CD8-positive, alpha-beta memory T cell (primary cell): ENCODE results near the gene GPATCH2L. TPM values are rescaled to one million over a fixed set of nuclear protein-coding genes. Genes with fewer than 3 reads are reported as not detected.

Experiments
- CTCF ChIA-PET: fragments of 350-600 bp; sonication (Branson Sonifier 250); formaldehyde crosslinking; loops from one replicate; lab custom pipeline; 2021; ENCODE audit warnings: antibody characterized with exemption; lab: Charles Lee
- POLR2A ChIA-PET: fragments of 350-600 bp; sonication (Branson Sonifier 250); formaldehyde crosslinking; loops from one replicate; lab custom pipeline; 2021; ENCODE audit warnings: antibody characterized with exemption; lab: Charles Lee
- DNase-seq, 5 donors: peaks; one replicate each; pipeline versions ENCODE4 v3.0.0 to v3.0.0-alpha.2; 2020 to 2022; ENCODE audit warnings: mixed read lengths in 1 of 5
- H3K27ac ChIP-seq: one replicate; pipeline ENCODE4 v1.7.0; 2013; ENCODE audit warnings: low read depth, mild to moderate bottlenecking, low read length, moderate library complexity
- H3K27me3 ChIP-seq: 2 replicates; pipeline ENCODE4 v1.7.0; 2013; ENCODE audit warnings: low read length, mild to moderate bottlenecking; ENCODE audit not compliant: insufficient read depth, poor library complexity, severe bottlenecking
- H3K36me3 ChIP-seq: 2 replicates; pipeline ENCODE4 v1.7.0; 2013; ENCODE audit warnings: mild to moderate bottlenecking, low read length, moderate library complexity; ENCODE audit not compliant: insufficient read depth
- H3K4me1 ChIP-seq: 2 replicates; pipeline ENCODE4 v1.7.0; 2013; ENCODE audit warnings: mild to moderate bottlenecking, low read length, moderate library complexity; ENCODE audit not compliant: insufficient read depth
- H3K4me3 ChIP-seq: 2 replicates; pipeline ENCODE4 v1.7.0; 2013; ENCODE audit warnings: mild to moderate bottlenecking, low read length
- H3K9me3 ChIP-seq: 2 replicates; pipeline ENCODE4 v1.7.0; 2013; ENCODE audit warnings: mild to moderate bottlenecking, low read length
- H3K27ac Mint-ChIP-seq, 8 donors: one replicate each; pipeline ENCODE4 v1.8.0; 2020 to 2021; ENCODE audit warnings: mixed read lengths in 8 of 8, mild to moderate bottlenecking in 6 of 8, inconsistent platforms in 3 of 8, moderate library complexity in 3 of 8
- H3K27me3 Mint-ChIP-seq, 2 donors: one replicate each; pipeline ENCODE4 v1.8.0; 2020 to 2021; ENCODE audit warnings: mixed read lengths in 2 of 2, mild to moderate bottlenecking in 1 of 2, moderate library complexity in 1 of 2
- H3K36me3 Mint-ChIP-seq, 3 donors: one replicate each; pipeline ENCODE4 v1.8.0; 2020 to 2021; ENCODE audit warnings: mixed read lengths in 3 of 3, inconsistent platforms in 1 of 3, mild to moderate bottlenecking in 1 of 3
- H3K4me1 Mint-ChIP-seq, 3 donors: one replicate each; pipeline ENCODE4 v1.8.0; 2020 to 2021; ENCODE audit warnings: mixed read lengths in 3 of 3, inconsistent platforms in 1 of 3, mild to moderate bottlenecking in 1 of 3
- H3K4me3 Mint-ChIP-seq, 7 donors: one replicate each; pipeline ENCODE4 v1.8.0; 2020 to 2021; ENCODE audit warnings: mixed read lengths in 7 of 7, mild to moderate bottlenecking in 6 of 7, moderate library complexity in 4 of 7, inconsistent platforms in 2 of 7
- H3K9me3 Mint-ChIP-seq, 5 donors: one replicate each; pipeline ENCODE4 v1.8.0; 2020 to 2022; ENCODE audit warnings: mixed read lengths in 5 of 5, mild to moderate bottlenecking in 3 of 5, moderate library complexity in 2 of 5, inconsistent platforms in 1 of 5
- polyA plus RNA-seq: library from polyadenylated mRNA; unstranded; fragments of 300-500 nt; fragmentation: Illumina TruSeq; gene quantifications from one replicate; pipeline ENCODE4 v1.2.3, GENCODE V29; 2021
- total RNA-seq, 2 experiments: library from RNA; stranded (reverse); gene quantifications; one replicate each; pipeline ENCODE4 v1.2.3, GENCODE V29; 2021

The GPATCH2L gene
- total and polyA plus RNA-seq, 3 experiments from 2014 or later, result 8.3 to 41.9 (median 36.0) TPM

- H3K36me3 Mint-ChIP-seq, result no peaks in the 10 kb centered on the region
- peaks cover 1 to 35% of the 10 kb centered on the region in 2 donors for H3K27me3 Mint-ChIP-seq
- POLR2A ChIA-PET, result no interaction called here
- CTCF ChIA-PET, result no interaction called here
- no peak overlapping the region for H3K4me3 ChIP-seq
- no peaks in the 10 kb centered on the region for H3K36me3 ChIP-seq
- no peaks in the 10 kb centered on the region for H3K27me3 ChIP-seq
- H3K4me1 Mint-ChIP-seq, result no peaks in the 10 kb centered on the region
- no peak overlapping the region for H3K27ac ChIP-seq
- DNase-seq, result no peak
- H3K4me1 ChIP-seq, result no peaks in the 10 kb centered on the region
- no peaks in the 10 kb centered on the region for H3K9me3 ChIP-seq
- H3K4me3 Mint-ChIP-seq, result no peak overlapping the region
- H3K9me3 Mint-ChIP-seq, result no peaks in the 10 kb centered on the region
- peak overlapping the region in 1 of 8 donors; percentile 65 for H3K27ac Mint-ChIP-seq
Measured at GRCh38 chr14:76117789-76118484, 33.8 kb upstream of the GPATCH2L start.

- POLR2A ChIA-PET, result no interaction called here
- no peak overlapping the region for H3K4me3 ChIP-seq
- no peak overlapping the region for H3K27ac Mint-ChIP-seq
- no peaks in the 10 kb centered on the region for H3K4me1 ChIP-seq
- H3K36me3 ChIP-seq, result no peaks in the 10 kb centered on the region
- H3K4me3 Mint-ChIP-seq, result no peak overlapping the region
- peaks cover 1 to 33% of the 10 kb centered on the region in 2 donors for H3K27me3 Mint-ChIP-seq
- no peaks in the 10 kb centered on the region for H3K4me1 Mint-ChIP-seq
- DNase-seq, result no peak
- H3K9me3 Mint-ChIP-seq, result no peaks in the 10 kb centered on the region
- no peak overlapping the region for H3K27ac ChIP-seq
- CTCF ChIA-PET, result no interaction called here
- no peaks in the 10 kb centered on the region for H3K9me3 ChIP-seq
- H3K36me3 Mint-ChIP-seq, result no peaks in the 10 kb centered on the region
- no peaks in the 10 kb centered on the region for H3K27me3 ChIP-seq
Measured at GRCh38 chr14:76118594-76118993, 33.1 kb upstream of the GPATCH2L start.

GRCh38 chr14:76121089-76121748, 30.5 kb upstream of the GPATCH2L start:
- H3K4me3 ChIP-seq, result no peak overlapping the region
- no peak overlapping the region for H3K4me3 Mint-ChIP-seq
- H3K27ac Mint-ChIP-seq, result no peak overlapping the region
- peaks cover 5 to 27% of the 10 kb centered on the region in 2 donors for H3K27me3 Mint-ChIP-seq
- H3K9me3 Mint-ChIP-seq, result no peaks in the 10 kb centered on the region
- no peaks in the 10 kb centered on the region for H3K4me1 ChIP-seq
- no peaks in the 10 kb centered on the region for H3K36me3 ChIP-seq
- no peaks in the 10 kb centered on the region for H3K27me3 ChIP-seq
- no peak for DNase-seq
- ChIA-PET POLR2A (no interaction called here), CTCF (no interaction called here)
- H3K27ac ChIP-seq, result no peak overlapping the region
- H3K36me3 Mint-ChIP-seq, result no peaks in the 10 kb centered on the region
- H3K9me3 ChIP-seq, result no peaks in the 10 kb centered on the region
- H3K4me1 Mint-ChIP-seq, result no peaks in the 10 kb centered on the region

DNA sequence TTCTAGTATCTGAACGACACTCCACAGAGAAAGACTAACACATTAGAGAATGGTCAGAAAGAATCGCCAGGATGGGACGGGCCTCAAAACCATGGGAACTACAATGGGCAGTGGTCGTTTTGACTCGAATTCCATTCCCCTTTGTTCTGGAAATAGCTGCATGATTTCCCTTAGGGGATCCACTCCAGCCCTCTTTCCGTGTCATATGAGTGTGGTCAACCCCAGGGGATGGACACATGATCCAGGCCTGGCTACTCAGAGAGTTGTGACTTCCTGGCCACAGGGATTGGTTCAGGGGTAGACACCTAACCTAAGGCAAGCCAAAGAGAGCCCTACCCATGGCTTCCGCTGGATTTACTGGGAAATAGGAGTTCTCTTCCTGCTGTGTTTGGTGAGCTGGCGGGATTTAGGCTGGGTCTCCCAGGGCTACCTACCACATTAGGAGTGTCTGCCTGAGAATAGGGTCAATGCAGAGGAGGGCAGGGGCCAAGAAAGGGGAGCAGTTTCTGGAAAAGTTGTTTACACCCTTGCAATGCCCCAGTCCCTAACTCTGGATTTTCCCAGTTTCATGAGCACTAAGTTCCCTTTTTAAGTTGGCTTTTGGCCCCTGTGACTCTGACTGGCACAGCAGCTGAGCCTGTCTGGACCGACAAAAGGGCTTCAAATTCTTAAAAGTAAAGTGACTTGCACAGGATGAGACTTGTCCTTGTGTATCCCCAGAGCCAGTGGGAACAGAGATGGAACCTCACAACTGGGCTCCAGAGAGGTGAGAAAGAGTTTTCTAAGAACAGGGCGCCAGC, 28.1 kb upstream of the GPATCH2L start:
- Mint-ChIP-seq H3K9me3 (no peaks in the 10 kb centered on the region), H3K27me3 (peaks cover 16 to 38% of the 10 kb centered on the region in 2 donors), H3K27ac (no peak overlapping the region), H3K4me3 (no peak overlapping the region), H3K4me1 (no peaks in the 10 kb centered on the region), H3K36me3 (peaks cover 0 to 7% (median 2%) of the 10 kb centered on the region in 3 donors)
- Histone ChIP-seq H3K9me3 (no peaks in the 10 kb centered on the region), H3K36me3 (no peaks in the 10 kb centered on the region), H3K27me3 (no peaks in the 10 kb centered on the region), H3K27ac (no peak overlapping the region), H3K4me3 (no peak overlapping the region), H3K4me1 (no peaks in the 10 kb centered on the region)
- POLR2A ChIA-PET, result no interaction called here
- CTCF ChIA-PET, result no interaction called here
- no peak for DNase-seq

- DNase-seq, result no peak
- H3K9me3 Mint-ChIP-seq, result no peaks in the 10 kb centered on the region
- Histone ChIP-seq H3K36me3 (no peaks in the 10 kb centered on the region), H3K9me3 (no peaks in the 10 kb centered on the region), H3K27me3 (peaks cover 5% of the 10 kb centered on the region), H3K4me1 (no peaks in the 10 kb centered on the region), H3K4me3 (no peak overlapping the region), H3K27ac (no peak overlapping the region)
- H3K4me3 Mint-ChIP-seq, result no peak overlapping the region
- no peaks in the 10 kb centered on the region for H3K4me1 Mint-ChIP-seq
- H3K27me3 Mint-ChIP-seq, result peaks cover 21 to 50% of the 10 kb centered on the region in 2 donors
- CTCF ChIA-PET, result no interaction called here
- no peak overlapping the region for H3K27ac Mint-ChIP-seq
- POLR2A ChIA-PET, result no interaction called here
- peaks cover 0 to 7% (median 2%) of the 10 kb centered on the region in 3 donors for H3K36me3 Mint-ChIP-seq
Measured at GRCh38 chr14:76125511-76125910, 26.2 kb upstream of the GPATCH2L start.

- H3K4me1 ChIP-seq, result no peaks in the 10 kb centered on the region
- peaks cover 24 to 56% of the 10 kb centered on the region in 2 donors for H3K27me3 Mint-ChIP-seq
- no peak overlapping the region for H3K4me3 Mint-ChIP-seq
- peaks cover 0 to 10% (median 2%) of the 10 kb centered on the region in 3 donors for H3K36me3 Mint-ChIP-seq
- H3K9me3 Mint-ChIP-seq, result no peaks in the 10 kb centered on the region
- H3K4me1 Mint-ChIP-seq, result no peaks in the 10 kb centered on the region
- H3K36me3 ChIP-seq, result no peaks in the 10 kb centered on the region
- no peak overlapping the region for H3K4me3 ChIP-seq
- ChIA-PET POLR2A (no interaction called here), CTCF (no interaction called here)
- no peak overlapping the region for H3K27ac ChIP-seq
- no peak overlapping the region for H3K27ac Mint-ChIP-seq
- H3K27me3 ChIP-seq, result peaks cover 5% of the 10 kb centered on the region
- no peaks in the 10 kb centered on the region for H3K9me3 ChIP-seq
- DNase-seq, result no peak
Measured at GRCh38 chr14:76126076-76126475, 25.6 kb upstream of the GPATCH2L start.

- H3K36me3 Mint-ChIP-seq, result peaks cover 0 to 21% (median 3%) of the 10 kb centered on the region in 3 donors
- Histone ChIP-seq H3K36me3 (no peaks in the 10 kb centered on the region), H3K27me3 (peaks cover 8% of the 10 kb centered on the region), H3K27ac (no peak overlapping the region), H3K9me3 (no peaks in the 10 kb centered on the region), H3K4me1 (no peaks in the 10 kb centered on the region), H3K4me3 (no peak overlapping the region)
- DNase-seq, result no peak
- H3K27me3 Mint-ChIP-seq, result peaks cover 43 to 85% of the 10 kb centered on the region in 2 donors
- H3K4me1 Mint-ChIP-seq, result peaks cover 0 to 14% (median 8%) of the 10 kb centered on the region in 3 donors
- H3K4me3 Mint-ChIP-seq, result no peak overlapping the region
- no peaks in the 10 kb centered on the region for H3K9me3 Mint-ChIP-seq
- POLR2A ChIA-PET, result no interaction called here
- CTCF ChIA-PET, result no interaction called here
- H3K27ac Mint-ChIP-seq, result peak overlapping the region in 1 of 8 donors; percentile 14
Measured at GRCh38 chr14:76129851-76130576, 21.7 kb upstream of the GPATCH2L start.
